ENCODE measurements around the gene ARHGEF10L.
"Not testable (repeated sequence)": the region's sequence is repeated elsewhere in the genome, so short reads cannot be mapped to it uniquely, and the experiment has no call there.

Gene ARHGEF10L

DNA sequence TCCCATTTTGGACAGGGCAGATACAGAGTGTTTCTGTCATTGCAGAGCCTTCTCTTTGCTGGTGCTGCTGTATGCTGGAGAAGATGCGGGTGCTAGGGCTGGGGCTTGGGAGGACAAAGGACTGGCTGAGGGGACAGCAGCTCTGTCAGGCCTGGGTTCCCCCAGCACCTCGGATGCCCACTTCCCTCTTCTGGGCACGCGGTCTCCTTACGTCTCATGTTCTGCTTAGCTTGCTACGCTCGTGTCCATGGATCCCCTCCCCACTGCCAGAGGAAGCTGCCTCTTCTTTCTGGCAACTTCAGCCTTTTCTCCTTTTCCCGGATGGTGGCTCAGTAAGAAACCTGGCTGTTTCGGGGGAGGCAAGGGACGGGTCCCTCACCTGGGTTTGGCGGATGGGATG lies 75.7 kb downstream of the ARHGEF10L start:
- DNase-seq: peak; percentile 25

- DNase-seq: no peak
Observed at GRCh38 chr1:17615959-17616358, 76.5 kb downstream of the ARHGEF10L start.

DNA sequence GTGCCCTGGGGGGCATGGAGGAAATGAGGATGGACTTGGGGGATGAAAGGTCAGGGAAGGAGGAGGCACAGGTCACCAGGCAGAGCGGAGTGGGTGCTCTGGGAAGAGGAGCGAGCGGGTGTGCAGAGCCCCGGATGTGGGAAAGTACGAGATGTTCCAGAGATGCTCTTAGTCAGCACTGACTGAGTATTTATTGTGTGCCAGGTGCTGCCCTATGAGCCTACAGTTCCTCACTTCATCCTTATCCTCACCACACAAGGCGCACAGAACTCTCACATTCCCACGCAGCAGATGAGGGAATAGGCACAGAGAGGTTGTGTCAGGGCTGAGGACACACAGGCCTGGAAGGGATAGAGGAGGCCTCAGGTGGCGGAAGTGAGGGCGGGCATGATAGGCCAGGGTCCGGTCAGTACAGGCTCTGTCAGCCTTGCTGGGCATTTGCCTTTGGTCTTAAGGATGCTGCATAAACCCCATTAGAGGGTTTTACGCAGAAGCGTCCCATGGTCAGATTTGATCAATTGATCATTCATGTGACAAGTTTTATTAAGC lies 77.3 kb downstream of the ARHGEF10L start:
- no peak for DNase-seq

GRCh38 chr1:17617787-17618557 lies 78.5 kb downstream of the ARHGEF10L start:
- DNase-seq: peak; percentile 35

- no peak for DNase-seq
Observed at GRCh38 chr1:17618558-17619247, 79.2 kb downstream of the ARHGEF10L start.

- DNase-seq: no peak
Observed at GRCh38 chr1:17620448-17620847, 81.0 kb downstream of the ARHGEF10L start.

GRCh38 chr1:17621691-17622090 lies 82.2 kb downstream of the ARHGEF10L start:
- DNase-seq: no peak

- no peak for DNase-seq
Observed at GRCh38 chr1:17622823-17623222, 83.3 kb downstream of the ARHGEF10L start.

- no peak for DNase-seq
Observed at GRCh38 chr1:17624611-17625233, 85.2 kb downstream of the ARHGEF10L start.

GRCh38 chr1:17627239-17628052 lies 87.9 kb downstream of the ARHGEF10L start:
- DNase-seq: no peak

- DNase-seq: not testable (repeated sequence)
Observed at GRCh38 chr1:17629046-17629445, 89.5 kb downstream of the ARHGEF10L start.

DNA sequence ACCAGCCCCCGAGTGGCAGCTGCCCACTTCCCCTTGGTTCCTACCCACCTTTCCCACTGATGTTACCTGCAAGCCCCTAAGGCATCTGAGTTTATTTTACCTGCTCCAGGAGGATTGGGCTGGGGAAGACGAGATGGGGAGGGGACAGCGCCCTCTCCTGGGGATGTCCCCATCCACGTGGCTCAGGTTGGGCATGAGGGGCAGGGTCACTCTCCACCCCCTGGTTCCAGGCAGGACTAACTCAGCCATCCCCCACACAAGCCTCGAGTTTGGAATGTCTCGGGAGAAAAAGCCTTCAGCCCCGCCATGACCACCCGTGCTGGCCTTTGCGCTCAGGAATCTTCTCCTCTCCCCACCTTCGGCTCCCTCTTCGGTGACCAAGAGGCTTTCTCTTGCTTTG lies 90.0 kb downstream of the ARHGEF10L start:
- no peak for DNase-seq

DNA sequence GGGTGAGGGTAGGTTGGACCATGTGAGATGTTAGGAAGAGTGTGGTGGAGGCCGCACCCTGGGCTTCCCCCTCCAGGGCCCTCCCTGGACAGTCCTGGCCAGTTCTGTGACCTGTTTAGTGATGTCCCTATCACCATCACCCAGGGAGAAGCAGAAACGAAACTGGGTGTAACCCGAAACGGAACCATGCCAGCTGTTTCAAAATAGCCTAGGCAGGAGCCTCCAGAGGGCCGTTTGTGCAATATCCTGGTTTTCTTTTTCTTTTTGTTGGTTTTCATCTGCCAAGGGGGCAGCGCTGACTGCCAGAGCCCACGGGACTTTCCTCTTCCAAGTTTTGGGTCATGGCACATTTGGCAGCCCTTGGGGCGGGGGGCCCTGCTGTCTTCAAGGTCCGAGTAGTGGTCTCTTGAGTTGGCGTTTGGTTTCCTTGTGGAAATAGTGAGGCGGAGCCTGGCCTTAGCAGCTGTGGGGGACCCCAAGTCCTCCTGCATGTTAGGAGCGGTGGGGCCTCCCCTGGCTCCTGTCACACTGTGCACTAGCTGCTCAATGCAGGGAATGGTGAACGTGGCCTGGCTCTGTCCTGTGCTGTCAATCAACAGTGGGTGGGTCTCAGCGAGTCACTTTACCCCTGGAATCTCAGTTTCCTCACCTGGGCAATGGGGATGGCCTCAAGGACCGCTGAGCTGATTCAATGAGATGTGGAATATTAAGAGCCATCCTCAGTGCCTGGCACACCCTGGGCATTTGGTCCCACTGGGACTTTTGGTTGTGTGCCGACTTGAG lies 90.7 kb downstream of the ARHGEF10L start:
- DNase-seq: peak; percentile 83

DNA sequence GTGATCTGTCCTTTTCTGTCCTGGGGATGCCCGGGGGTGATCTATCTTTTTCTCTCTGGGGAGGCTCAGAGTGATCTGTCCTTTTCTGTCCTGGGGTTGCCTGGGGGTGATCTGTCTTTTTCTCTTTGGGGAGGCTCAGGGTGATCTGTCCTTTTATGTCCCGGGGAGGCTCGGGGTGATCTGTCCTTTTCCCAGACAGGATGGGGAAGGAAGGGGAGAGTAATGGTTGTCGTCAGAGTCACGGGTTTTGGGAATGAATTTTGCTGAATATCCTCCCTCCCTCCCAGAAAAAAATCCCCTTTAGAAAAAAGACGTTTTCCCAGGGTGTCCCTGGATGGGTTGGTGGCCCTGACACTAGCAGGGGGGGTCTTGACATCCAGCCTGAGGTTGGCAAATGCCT lies 91.5 kb downstream of the ARHGEF10L start:
- DNase-seq: peak; percentile 41

- DNase-seq: no peak
Observed at GRCh38 chr1:17631410-17631809, 91.9 kb downstream of the ARHGEF10L start.

GRCh38 chr1:17632106-17632505 lies 92.6 kb downstream of the ARHGEF10L start:
- DNase-seq: no peak

DNA sequence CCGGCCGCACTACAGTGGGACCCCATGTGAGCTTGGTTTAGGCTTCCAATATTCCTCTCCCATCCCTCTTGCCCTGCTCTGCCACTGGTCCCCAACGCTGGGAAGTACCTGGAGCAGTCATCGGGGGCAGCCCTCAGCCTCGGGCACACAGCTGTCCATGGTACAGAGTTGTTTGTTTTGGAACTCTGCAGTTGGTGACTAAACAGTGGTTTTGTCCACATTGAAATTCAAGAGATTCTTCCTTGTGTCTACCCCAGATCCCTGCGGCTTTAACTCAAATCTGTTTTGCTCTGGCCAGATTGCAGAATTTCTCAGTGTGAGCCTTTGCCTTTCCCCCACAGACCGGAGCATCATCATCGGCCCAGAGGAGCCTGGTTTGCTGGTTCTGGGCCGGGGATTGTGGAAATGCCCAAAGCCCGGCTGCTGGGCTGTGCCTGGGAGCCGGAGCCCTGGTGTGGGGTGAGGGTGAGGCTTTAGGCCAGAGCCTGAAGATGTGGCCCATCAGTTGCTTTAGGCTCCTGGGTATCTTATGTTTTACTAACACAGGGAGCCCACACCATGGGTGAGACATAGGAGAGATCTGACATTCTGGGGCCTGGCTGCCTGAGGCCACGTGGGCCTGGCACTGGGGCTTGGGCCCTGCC lies 93.2 kb downstream of the ARHGEF10L start:
- DNase-seq: no peak

GRCh38 chr1:17633654-17634053 lies 94.2 kb downstream of the ARHGEF10L start:
- no peak for DNase-seq

GRCh38 chr1:17635276-17635675 lies 95.8 kb downstream of the ARHGEF10L start:
- DNase-seq: no peak

DNA sequence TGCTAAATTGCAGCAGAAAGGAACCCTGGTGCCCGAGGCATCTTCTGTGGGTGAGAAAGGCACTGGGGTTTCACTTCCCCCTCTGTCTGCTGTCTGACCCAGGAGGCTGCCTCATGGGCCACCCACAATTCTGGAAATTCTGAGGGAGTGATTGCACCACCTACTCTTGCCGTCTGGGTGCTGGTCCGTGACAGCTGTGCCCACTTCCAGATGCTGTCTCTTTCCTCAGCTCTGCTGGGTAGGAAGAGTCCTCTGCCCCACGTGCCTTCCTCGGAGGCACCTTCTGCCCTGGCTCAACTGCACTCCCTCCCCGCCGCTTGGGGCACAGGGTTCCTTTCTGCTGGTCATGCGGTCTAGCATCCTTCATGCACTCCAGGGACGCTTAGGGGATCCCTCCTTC lies 96.3 kb downstream of the ARHGEF10L start:
- peak; percentile 80 for DNase-seq

GRCh38 chr1:17636612-17637011 lies 97.1 kb downstream of the ARHGEF10L start:
- DNase-seq: no peak

All from CD4-positive, alpha-beta T cell treated with Interleukin-15 for 1 hour (primary cell).